Liver (tissue), 9 donors: ENCODE measurements around the gene FSD1. TPM values are rescaled to one million over a fixed set of nuclear protein-coding genes. Genes with fewer than 3 reads are reported as not detected.
A peak's percentile ranks its signal among the peaks of the same experiment; 100 is the strongest.

Experiments
- DNase-seq: peaks from one replicate; pipeline ENCODE4 v3.0.0-alpha.2; 2017; ENCODE audit warnings: low spot score
- H3K27ac ChIP-seq, 2 donors: one replicate each; pipeline ENCODE4 v1.7.0; 2013; ENCODE audit warnings: inconsistent platforms in 2 of 2, low read length in 2 of 2, control low read depth in 1 of 2, low read depth in 1 of 2, mild to moderate bottlenecking in 1 of 2
- H3K27me3 ChIP-seq, 4 donors: one replicate each; pipeline versions ENCODE4 v1.6.1 to v1.7.0; 2013; ENCODE audit warnings: low read length in 3 of 4, inconsistent platforms in 1 of 4, mild to moderate bottlenecking in 1 of 4, moderate library complexity in 1 of 4; ENCODE audit not compliant: control insufficient read depth in 4 of 4, insufficient read depth in 4 of 4
- H3K36me3 ChIP-seq, 4 donors: one replicate each; pipeline versions ENCODE4 v1.6.1 to v1.7.0; 2013; ENCODE audit warnings: low read length in 3 of 4, mild to moderate bottlenecking in 3 of 4, low read depth in 1 of 4, moderate library complexity in 1 of 4; ENCODE audit not compliant: control insufficient read depth in 4 of 4, insufficient read depth in 3 of 4
- H3K4me1 ChIP-seq, 4 donors: one replicate each; pipeline versions ENCODE4 v1.6.1 to v1.7.0; 2013; ENCODE audit warnings: low read length in 3 of 4, mild to moderate bottlenecking in 3 of 4, moderate library complexity in 1 of 4; ENCODE audit not compliant: control insufficient read depth in 4 of 4, insufficient read depth in 4 of 4
- H3K4me3 ChIP-seq, 3 donors: one replicate each; pipeline versions ENCODE4 v1.6.1 to v1.7.0; 2013; ENCODE audit warnings: low read length in 3 of 3, control low read depth in 1 of 3, low read depth in 1 of 3, mild to moderate bottlenecking in 1 of 3
- H3K9ac ChIP-seq, 2 donors: one replicate each; pipeline ENCODE4 v1.7.0; 2013; ENCODE audit warnings: low read length in 2 of 2, mild to moderate bottlenecking in 2 of 2, moderate library complexity in 2 of 2, control low read depth in 1 of 2, low read depth in 1 of 2
- H3K9me3 ChIP-seq, 4 donors: one replicate each; pipeline versions ENCODE4 v1.6.1 to v1.7.0; 2013; ENCODE audit warnings: low read length in 3 of 4; ENCODE audit not compliant: control insufficient read depth in 4 of 4
- FOXA1 ChIP-seq: IDR thresholded peaks from 2 replicates; pipeline ENCODE4 v1.6.1; 2016; ENCODE audit warnings: antibody characterized with exemption
- FOXA2 ChIP-seq: IDR thresholded peaks from 2 replicates; pipeline ENCODE4 v1.6.1; 2016; ENCODE audit warnings: antibody characterized with exemption
- GABPA ChIP-seq, 2 donors: IDR thresholded peaks in 1 of 2; conservative IDR thresholded peaks in 1 of 2; 2 replicates each; pipeline ENCODE4 v1.6.1; 2016; ENCODE audit warnings: antibody characterized with exemption in 2 of 2, mild to moderate bottlenecking in 1 of 2, moderate library complexity in 1 of 2
- HNF4A ChIP-seq, 2 donors: conservative IDR thresholded peaks; 2 replicates each; pipeline ENCODE4 v1.6.1; 2016; ENCODE audit warnings: antibody characterized with exemption in 2 of 2, mild to moderate bottlenecking in 2 of 2
- HNF4G ChIP-seq: IDR thresholded peaks from 2 replicates; pipeline ENCODE4 v1.6.1; 2016; ENCODE audit warnings: antibody characterized with exemption
- JUND ChIP-seq, 2 donors: IDR thresholded peaks; 2 replicates each; pipeline ENCODE4 v1.6.1; 2016; ENCODE audit warnings: antibody characterized with exemption in 2 of 2
- NR2F2 ChIP-seq: IDR thresholded peaks from 2 replicates; pipeline ENCODE4 v1.6.1; 2016; ENCODE audit warnings: antibody characterized with exemption
- RAD21 ChIP-seq, 2 donors: IDR thresholded peaks; 2 replicates each; pipeline ENCODE4 v1.6.1; 2016; ENCODE audit warnings: antibody characterized with exemption in 2 of 2, mild to moderate bottlenecking in 2 of 2
- RXRA ChIP-seq, 2 donors: IDR thresholded peaks; 2 replicates each; pipeline ENCODE4 v1.6.1; 2017 to 2018; ENCODE audit warnings: antibody characterized with exemption in 2 of 2, mild to moderate bottlenecking in 1 of 2
- SP1 ChIP-seq: IDR thresholded peaks from 2 replicates; pipeline ENCODE4 v1.6.1; 2018; ENCODE audit warnings: antibody characterized with exemption, mild to moderate bottlenecking
- TAF1 ChIP-seq: conservative IDR thresholded peaks from 2 replicates; pipeline ENCODE4 v1.6.1; 2016; ENCODE audit warnings: antibody characterized with exemption, mild to moderate bottlenecking
- YY1 ChIP-seq: IDR thresholded peaks from 2 replicates; pipeline ENCODE4 v1.6.1; 2016; ENCODE audit warnings: antibody characterized with exemption, mild to moderate bottlenecking
- ZBTB33 ChIP-seq: IDR thresholded peaks from 2 replicates; pipeline ENCODE4 v1.6.1; 2016; ENCODE audit warnings: antibody characterized with exemption
- WGBS: extraction: QIAGEN DNeasy Blood & Tissue Kit; methylation state at CpG from one replicate; pipeline ENCODE4 v1.1.7; 2013; 5-methylcytosine and 5-hydroxymethylcytosine counted together
- polyA plus RNA-seq, 2 donors: library from polyadenylated mRNA; stranded (reverse) in 1 of 2; unstranded in 1 of 2; fragments of 200-250 nt in 1 of 2; fragments of >200 nt in 1 of 2; fragmentation: Nextera tagmentation in 1 of 2; extraction: Ambion mirVana in 1 of 2; gene quantifications; one replicate each; pipeline versions ENCODE4 v1.2.1 to v1.2.3, GENCODE V29; 2013 to 2015
- total RNA-seq, 2 donors: library from RNA; depleted of rRNA; stranded (reverse); fragments of >200 nt; gene quantifications; one replicate each; pipeline ENCODE4 v1.2.3, GENCODE V29; 2014
- TF ChIP-seq, protein P1 (sequence below): IDR thresholded peaks from 2 replicates; pipeline ENCODE4 v1.6.1; 2016; ENCODE audit warnings: antibody characterized with exemption
- TF ChIP-seq, protein P2 (sequence below): IDR thresholded peaks from 2 replicates; pipeline ENCODE4 v1.6.1; 2016; ENCODE audit warnings: antibody characterized with exemption
- TF ChIP-seq, protein P3 (sequence below): fragments of 150-350 bp; IDR thresholded peaks from 2 replicates; pipeline ENCODE4 v1.5.1; 2017; ENCODE audit warnings: improper control_type of control experiment, low read depth, low read length; ENCODE audit not compliant: missing input control
- TF ChIP-seq, protein P4 (sequence below): IDR thresholded peaks from 2 replicates; pipeline ENCODE4 v1.6.1; 2016; ENCODE audit warnings: antibody characterized with exemption, mild to moderate bottlenecking
- donor health status: healthy.
- donor health status: healthy.
- donor health status: healthy.
- donor health status: healthy.
- donor health status: healthy.

Gene FSD1
- total and polyA plus RNA-seq, 4 donors = 0.05 to 0.92 (median 0.19) TPM; not detected in 1

DNA sequence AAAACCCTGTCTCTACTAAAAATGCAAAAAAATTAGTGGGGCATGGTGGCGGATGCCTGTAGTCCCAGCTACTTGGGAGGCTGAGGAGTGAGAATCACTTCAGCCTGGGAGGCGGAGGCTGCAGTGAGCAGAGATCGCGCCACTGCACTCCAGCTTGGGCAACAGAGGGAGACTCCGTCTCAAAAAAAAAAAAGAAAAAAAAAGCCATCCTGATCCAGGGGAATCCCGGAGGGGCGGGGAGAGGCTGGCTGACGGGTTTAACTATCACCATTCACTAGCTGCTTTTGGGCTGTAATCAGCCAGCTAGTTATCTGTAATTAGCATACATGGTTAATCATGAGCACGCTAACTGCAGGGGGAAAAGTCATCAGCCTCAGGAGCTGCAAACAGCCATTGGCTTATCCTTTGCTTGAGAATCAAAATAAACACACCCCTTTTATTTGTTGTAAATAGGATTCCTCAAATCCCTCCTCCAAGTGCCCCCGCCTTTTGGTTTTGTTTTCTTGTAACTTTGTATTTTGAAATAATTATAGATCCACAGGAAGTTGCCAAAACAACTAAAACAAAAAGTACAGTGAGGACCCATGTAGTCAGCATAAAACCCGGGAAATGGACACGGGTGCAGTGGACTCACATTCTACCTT, 9.6 kb downstream of the FSD1 start:
- no peaks in the 10 kb centered on the region for H3K9me3 ChIP-seq
- H3K4me3 ChIP-seq = peak overlapping the region in 2 of 3 donors; percentile 30 to 43
- 16% methylated on average over 12 of the region's 12 CpGs for WGBS

DNA sequence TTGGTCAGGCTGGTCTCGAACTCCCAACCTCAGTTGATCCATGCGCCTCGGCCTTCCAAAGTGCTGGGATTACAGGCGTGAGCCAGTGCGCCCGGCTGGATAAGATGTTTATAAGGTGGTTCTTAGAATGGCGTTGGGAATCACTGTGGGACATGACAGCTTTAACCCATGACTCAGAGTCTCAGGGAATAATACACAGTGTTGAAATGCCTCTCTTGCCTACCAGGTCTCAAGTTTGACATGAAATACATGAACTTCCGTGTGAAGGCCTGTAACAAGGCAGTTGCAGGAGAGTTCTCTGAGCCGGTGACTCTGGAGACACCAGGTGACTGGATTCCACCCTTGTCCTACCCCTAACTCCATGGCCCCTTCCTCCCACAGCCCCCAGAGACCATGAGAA, 12.6 kb downstream of the FSD1 start:
- peaks cover 0 to 3% (median 0%) of the 10 kb centered on the region in 4 donors for H3K9me3 ChIP-seq
- peaks cover 0 to 5% (median 5%) of the 10 kb centered on the region in 4 donors for H3K4me1 ChIP-seq
- TF ChIP-seq HNF4A (conservative IDR thresholded peaks at IDR 0.05) (no peak), RXRA (IDR thresholded peaks at IDR 0.05) (no peak)
- TF ChIP-seq, protein P1, sequence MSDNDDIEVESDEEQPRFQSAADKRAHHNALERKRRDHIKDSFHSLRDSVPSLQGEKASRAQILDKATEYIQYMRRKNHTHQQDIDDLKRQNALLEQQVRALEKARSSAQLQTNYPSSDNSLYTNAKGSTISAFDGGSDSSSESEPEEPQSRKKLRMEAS = no peak
- TF ChIP-seq, protein P2, sequence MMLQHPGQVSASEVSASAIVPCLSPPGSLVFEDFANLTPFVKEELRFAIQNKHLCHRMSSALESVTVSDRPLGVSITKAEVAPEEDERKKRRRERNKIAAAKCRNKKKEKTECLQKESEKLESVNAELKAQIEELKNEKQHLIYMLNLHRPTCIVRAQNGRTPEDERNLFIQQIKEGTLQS = no peak
- 92% methylated on average over 9 of the region's 9 CpGs for WGBS
- no peak overlapping the region for H3K9ac ChIP-seq
- no peak for DNase-seq
- H3K4me3 ChIP-seq = no peak overlapping the region
- H3K27me3 ChIP-seq = no peaks in the 10 kb centered on the region
- H3K36me3 ChIP-seq = no peaks in the 10 kb centered on the region
- H3K27ac ChIP-seq = no peak overlapping the region

More for the DNA sequence above, 9.6 kb downstream of the FSD1 start:
- no peak for DNase-seq
- Histone ChIP-seq H3K9ac (peak overlapping the region in 1 of 2 donors; percentile 47), H3K27ac (peak overlapping the region in 1 of 2 donors; percentile 31), H3K36me3 (no peaks in the 10 kb centered on the region), H3K27me3 (no peaks in the 10 kb centered on the region), H3K4me1 (peaks cover 0 to 5% (median 5%) of the 10 kb centered on the region in 4 donors)
- TF ChIP-seq RAD21 (IDR thresholded peaks at IDR 0.05) (peak; percentile 6 to 18), NR2F2 (no peak)

DNA sequence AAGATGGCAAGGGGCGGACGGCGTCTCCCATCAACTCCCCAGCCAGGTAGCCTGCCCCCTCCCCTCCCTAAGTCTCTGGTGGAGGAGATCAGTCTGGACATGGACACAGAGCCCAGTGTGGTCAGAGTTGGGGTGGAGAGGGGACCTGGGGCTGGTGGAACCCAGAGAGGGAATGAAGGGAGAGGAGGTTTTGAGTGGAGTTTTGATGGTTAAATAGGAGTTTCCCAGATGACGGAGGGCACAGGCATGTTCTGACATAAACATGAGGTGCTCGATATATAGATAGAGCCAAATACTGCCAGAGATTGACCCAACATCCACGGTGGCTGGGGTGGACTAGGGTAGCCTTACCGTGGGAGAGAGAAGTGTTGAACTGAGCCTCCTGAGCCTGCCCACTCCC, 14.1 kb downstream of the FSD1 start:
- no peaks in the 10 kb centered on the region for H3K36me3 ChIP-seq
- DNase-seq = no peak
- WGBS = 95% methylated on average over 7 of the region's 7 CpGs
- H3K4me3 ChIP-seq = no peak overlapping the region
- H3K9me3 ChIP-seq = peaks cover 0 to 3% (median 0%) of the 10 kb centered on the region in 4 donors
- no peak for TF ChIP-seq GABPA (IDR thresholded peaks at IDR 0.05 in 1 of 2, conservative IDR thresholded peaks at IDR 0.05 in 1 of 2)
- TF ChIP-seq, protein P2 = no peak
- TF ChIP-seq FOXA2 = no peak
- no peak for TF ChIP-seq FOXA1
- TF ChIP-seq, protein P1 = no peak
- no peak for TF ChIP-seq RXRA (IDR thresholded peaks at IDR 0.05)
- TF ChIP-seq ZBTB33 = no peak
- TF ChIP-seq TAF1 = no peak
- TF ChIP-seq JUND (IDR thresholded peaks at IDR 0.05) = no peak
- TF ChIP-seq YY1 = no peak
- TF ChIP-seq SP1 = no peak
- TF ChIP-seq, protein P3, sequence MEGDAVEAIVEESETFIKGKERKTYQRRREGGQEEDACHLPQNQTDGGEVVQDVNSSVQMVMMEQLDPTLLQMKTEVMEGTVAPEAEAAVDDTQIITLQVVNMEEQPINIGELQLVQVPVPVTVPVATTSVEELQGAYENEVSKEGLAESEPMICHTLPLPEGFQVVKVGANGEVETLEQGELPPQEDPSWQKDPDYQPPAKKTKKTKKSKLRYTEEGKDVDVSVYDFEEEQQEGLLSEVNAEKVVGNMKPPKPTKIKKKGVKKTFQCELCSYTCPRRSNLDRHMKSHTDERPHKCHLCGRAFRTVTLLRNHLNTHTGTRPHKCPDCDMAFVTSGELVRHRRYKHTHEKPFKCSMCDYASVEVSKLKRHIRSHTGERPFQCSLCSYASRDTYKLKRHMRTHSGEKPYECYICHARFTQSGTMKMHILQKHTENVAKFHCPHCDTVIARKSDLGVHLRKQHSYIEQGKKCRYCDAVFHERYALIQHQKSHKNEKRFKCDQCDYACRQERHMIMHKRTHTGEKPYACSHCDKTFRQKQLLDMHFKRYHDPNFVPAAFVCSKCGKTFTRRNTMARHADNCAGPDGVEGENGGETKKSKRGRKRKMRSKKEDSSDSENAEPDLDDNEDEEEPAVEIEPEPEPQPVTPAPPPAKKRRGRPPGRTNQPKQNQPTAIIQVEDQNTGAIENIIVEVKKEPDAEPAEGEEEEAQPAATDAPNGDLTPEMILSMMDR = no peak
- no peak for TF ChIP-seq HNF4A (conservative IDR thresholded peaks at IDR 0.05)
- no peak for TF ChIP-seq NR2F2
- TF ChIP-seq, protein P4, sequence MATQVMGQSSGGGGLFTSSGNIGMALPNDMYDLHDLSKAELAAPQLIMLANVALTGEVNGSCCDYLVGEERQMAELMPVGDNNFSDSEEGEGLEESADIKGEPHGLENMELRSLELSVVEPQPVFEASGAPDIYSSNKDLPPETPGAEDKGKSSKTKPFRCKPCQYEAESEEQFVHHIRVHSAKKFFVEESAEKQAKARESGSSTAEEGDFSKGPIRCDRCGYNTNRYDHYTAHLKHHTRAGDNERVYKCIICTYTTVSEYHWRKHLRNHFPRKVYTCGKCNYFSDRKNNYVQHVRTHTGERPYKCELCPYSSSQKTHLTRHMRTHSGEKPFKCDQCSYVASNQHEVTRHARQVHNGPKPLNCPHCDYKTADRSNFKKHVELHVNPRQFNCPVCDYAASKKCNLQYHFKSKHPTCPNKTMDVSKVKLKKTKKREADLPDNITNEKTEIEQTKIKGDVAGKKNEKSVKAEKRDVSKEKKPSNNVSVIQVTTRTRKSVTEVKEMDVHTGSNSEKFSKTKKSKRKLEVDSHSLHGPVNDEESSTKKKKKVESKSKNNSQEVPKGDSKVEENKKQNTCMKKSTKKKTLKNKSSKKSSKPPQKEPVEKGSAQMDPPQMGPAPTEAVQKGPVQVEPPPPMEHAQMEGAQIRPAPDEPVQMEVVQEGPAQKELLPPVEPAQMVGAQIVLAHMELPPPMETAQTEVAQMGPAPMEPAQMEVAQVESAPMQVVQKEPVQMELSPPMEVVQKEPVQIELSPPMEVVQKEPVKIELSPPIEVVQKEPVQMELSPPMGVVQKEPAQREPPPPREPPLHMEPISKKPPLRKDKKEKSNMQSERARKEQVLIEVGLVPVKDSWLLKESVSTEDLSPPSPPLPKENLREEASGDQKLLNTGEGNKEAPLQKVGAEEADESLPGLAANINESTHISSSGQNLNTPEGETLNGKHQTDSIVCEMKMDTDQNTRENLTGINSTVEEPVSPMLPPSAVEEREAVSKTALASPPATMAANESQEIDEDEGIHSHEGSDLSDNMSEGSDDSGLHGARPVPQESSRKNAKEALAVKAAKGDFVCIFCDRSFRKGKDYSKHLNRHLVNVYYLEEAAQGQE = no peak
- TF ChIP-seq HNF4G = no peak
- TF ChIP-seq RAD21 (IDR thresholded peaks at IDR 0.05) = no peak
- H3K9ac ChIP-seq = no peak overlapping the region
- H3K27ac ChIP-seq = no peak overlapping the region
- peaks cover 0 to 9% (median 5%) of the 10 kb centered on the region in 4 donors for H3K4me1 ChIP-seq
- H3K27me3 ChIP-seq = no peaks in the 10 kb centered on the region
